NCI-H1417 (cell line): ENCODE results near the gene LOXL1.
A peak's percentile ranks its signal among the peaks of the same experiment; 100 is the strongest.
"Not testable (repeated sequence)": the region's sequence is repeated elsewhere in the genome, so short reads cannot be mapped to it uniquely, and the experiment has no call there.

Experiments used
- DNase-seq, 3 experiments: peaks; one replicate each; lab custom pipeline; 2025; lab: John Stamatoyannopoulos, UW

Gene LOXL1

DNA sequence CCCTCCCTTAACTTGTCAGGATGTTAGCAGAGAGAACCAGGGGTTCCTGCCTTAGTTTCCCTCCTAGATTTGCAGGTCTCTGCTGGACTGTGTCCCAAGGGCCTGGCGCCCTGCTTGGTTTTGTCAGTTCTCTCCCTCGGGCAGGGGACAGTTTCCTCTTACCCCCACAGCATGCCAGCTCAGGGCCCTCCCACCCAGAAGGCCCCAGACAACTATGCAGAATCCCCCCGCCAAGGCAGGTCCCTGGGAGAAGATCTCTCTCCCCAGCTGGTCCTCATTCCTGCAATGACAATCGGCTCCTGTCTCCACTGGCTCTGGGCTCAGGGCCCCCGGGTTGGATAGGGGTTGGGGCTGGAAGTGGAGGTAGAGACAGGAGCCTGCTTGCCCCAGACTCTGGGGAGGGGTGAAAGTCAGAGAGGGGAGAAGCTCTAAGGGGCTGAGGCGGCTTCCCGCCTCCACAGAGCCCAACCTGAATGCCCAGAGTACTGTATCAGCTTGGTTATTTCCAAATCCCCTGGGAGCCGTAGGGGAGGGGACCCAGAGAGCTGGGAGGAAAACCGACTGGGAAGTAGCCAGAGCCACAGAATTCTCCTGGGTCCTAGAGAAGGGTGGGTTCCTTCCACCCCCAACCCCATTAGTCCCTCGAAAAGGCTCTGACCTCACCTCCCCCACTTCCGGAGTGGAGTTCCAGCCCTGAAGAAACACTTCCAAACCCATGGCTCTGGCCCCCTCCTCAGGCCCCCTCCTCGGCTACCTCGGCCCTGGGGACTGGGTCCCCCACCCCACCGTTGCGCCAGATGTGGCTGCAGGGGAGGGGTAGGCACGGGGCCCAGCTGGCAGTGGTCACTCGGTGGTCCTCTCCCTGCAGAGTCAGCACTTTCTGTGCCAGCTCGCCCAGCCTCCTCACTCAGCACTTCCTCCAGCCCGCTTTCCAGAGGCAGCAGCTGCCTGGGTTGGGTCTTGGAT lies 3.8 kb upstream of the LOXL1 start:
- peak; percentile 10 to 60 (median 45) for DNase-seq

DNA sequence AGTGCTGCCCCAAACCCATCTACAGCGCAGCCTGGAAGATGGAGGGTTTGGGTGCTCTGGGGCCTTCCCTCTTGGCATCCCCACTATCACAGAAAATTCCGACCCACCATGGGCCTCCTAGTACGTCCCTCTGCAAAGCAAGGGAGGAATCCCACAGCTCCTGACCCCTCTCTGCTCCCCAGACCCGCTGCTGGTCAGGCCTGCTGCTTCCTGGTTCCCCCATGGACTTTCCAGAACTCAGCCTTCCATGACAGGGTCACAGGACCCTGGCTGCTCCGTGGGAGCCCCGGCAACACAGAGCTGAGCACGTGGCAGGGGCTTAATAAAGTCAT lies 3.1 kb upstream of the LOXL1 start:
- no peak for DNase-seq

DNA sequence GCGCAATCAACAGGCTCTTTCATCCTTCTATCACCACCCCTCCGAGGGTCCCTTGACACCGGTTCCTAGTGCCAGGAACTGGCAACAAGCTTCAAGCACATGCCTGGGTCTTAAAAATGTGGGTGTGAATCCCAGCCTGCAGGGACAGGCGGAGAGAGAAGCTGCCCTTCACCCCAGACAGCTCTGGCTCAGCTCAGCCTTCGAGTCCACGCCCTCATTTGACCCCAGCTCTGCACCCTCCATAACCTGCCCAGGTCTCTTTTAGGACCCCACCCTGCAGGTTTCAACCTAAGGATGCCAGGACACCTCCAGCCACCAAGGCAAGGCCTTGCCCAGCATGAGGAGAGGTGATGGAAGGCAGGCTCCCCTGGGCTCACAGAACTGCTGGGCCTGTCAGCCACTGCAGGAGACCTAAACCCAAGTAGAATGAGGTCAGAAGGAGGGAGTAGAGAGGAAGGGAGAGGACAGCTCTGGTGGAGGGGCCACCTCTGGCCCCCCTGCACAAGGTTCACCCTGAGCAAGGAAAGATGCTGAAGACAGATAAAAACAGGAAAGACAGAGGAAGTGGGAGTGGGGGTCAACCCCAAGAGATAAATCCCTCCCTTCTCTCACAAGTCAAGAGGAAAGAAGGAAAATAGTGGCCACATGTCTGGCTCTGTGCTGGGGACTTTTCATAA lies 2.6 kb upstream of the LOXL1 start:
- no peak for DNase-seq

DNA sequence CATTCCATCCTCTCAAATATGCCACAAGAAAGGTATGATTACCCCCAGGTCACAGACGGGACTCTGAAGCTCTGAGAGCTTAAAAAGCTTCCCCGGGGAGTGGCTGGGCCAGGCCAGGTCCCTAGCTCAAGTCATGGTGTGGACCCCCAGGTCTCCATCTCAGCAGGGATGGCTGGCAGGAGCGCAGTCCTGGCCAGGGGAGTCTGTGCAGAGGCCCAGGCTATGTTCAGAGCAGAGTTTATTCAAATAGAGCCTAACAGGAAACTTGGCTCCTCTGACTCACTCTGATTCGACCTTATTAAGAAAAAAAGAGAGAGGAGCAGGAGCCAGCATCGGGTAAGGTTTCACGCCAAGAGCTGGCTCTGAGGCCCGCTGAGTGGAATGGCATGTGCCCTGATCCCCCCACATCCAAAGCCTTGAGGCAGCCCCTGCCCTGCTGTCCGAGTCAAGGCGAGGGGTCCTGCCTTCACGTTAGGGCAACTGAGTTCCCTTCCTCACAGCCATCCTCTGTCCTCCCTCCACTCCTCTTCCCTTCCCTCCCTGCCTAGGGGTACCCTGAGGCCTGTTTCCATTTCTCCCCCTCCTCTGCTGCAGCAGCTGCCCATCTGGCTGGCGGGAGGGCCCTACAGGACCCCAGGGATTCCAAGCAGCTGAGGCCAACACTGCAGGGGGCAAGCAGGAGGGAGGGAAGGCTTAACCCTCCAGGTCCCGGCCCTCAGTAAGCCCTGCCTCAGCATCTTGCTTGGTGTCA lies 1.9 kb upstream of the LOXL1 start:
- peak in 2 of 3 experiments; percentile 72 to 86 for DNase-seq

DNA sequence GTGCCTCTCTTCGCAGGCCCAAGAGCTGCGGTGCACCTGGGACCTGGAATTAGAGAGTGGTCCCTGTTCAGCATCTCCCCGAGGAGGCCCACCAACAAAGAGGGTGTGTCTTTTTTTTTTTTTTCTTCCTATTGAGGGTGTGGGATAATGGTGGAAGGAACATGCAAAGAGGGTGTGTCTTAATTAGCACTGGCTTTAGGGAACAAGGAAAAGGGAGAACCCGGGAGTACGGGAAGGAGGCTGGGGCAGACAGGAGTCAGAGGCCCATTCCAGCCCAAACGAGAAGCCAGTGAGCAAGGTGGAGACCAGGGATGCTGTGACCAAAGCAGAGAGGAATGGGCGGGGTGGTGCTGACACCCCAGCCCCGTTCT lies 429 bp upstream of the LOXL1 start:
- DNase-seq, result peak in 1 of 3 experiments; percentile 14

DNA sequence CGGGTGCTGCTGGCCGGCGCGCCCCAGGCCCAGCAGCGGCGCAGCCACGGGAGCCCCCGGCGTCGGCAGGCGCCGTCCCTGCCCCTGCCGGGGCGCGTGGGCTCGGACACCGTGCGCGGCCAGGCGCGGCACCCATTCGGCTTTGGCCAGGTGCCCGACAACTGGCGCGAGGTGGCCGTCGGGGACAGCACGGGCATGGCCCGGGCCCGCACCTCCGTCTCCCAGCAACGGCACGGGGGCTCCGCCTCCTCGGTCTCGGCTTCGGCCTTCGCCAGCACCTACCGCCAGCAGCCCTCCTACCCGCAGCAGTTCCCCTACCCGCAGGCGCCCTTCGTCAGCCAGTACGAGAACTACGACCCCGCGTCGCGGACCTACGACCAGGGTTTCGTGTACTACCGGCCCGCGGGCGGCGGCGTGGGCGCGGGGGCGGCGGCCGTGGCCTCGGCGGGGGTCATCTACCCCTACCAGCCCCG lies 777 bp downstream of the LOXL1 start:
- DNase-seq, result peak; percentile 26 to 92 (median 88)

DNA sequence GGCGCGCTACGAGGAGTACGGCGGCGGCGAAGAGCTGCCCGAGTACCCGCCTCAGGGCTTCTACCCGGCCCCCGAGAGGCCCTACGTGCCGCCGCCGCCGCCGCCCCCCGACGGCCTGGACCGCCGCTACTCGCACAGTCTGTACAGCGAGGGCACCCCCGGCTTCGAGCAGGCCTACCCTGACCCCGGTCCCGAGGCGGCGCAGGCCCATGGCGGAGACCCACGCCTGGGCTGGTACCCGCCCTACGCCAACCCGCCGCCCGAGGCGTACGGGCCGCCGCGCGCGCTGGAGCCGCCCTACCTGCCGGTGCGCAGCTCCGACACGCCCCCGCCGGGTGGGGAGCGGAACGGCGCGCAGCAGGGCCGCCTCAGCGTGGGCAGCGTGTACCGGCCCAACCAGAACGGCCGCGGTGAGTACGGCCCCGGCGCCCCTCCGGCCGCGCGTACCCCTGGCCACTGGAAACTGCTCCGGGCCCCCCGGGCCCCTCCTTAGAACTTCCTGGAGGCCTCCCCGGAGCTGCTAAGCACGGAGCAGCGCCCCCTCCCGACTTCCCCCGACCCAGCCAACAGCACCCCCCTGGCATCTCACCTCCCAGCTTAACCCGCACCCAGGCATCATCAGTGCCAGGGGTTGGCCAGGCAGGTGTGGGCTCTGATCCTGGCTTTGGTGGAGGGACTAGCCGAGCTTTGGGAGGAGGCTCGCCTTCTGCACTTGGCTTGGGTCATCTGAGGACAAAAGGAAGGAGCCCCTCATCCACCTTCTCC lies 1.4 kb downstream of the LOXL1 start:
- peak; percentile 68 to 94 (median 91) for DNase-seq

DNA sequence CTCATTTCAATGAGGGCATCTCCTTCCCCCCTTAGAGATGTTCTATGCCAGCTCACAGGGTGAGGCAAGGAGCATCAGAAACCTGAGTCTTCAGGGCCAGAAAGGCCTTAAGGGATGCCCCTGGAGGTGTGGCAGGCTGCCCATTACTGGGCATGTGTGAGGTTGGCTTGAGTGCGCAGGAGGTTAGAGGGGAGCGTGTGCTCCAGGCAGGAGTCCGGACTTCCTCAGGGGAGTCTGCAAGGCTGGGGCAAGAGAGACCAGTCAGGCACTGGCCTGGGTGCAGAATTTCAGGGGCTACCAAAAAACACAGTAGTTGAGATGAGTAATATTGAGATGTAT lies 1.9 kb downstream of the LOXL1 start:
- peak in 2 of 3 experiments; percentile 77 to 80 for DNase-seq

DNA sequence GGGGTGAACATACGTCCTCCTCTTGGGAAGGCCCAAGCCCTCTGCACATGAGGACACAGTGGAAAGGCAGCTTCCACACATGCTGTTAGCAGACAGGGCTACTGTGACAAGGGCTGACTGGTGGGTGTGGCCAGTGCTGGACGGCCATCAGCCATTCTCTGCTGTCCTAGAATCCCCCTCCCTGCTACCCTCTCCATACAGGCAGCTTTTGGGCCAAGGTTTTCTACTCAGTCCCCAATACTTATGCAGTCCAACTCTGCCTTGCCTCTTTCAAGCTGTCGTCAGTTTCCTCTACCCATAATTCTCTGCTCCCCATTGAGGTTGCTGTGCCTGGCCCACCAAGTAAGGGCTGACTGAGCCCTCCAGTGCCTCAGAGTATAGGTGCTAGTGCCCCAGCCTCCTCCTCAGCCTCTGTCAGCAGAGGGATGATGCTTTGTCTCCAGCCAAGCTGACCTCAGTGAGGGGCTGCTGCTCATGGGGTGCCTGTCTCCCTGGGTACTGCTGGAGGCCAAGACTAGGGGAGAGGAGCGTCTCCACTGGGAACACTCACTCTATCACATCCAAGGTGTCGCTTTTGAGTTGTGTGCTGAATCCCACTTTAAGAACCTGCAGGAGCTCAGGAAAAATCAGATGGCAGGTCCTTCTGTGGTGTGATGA lies 2.8 kb downstream of the LOXL1 start:
- DNase-seq, result peak in 1 of 3 experiments; percentile 22

DNA sequence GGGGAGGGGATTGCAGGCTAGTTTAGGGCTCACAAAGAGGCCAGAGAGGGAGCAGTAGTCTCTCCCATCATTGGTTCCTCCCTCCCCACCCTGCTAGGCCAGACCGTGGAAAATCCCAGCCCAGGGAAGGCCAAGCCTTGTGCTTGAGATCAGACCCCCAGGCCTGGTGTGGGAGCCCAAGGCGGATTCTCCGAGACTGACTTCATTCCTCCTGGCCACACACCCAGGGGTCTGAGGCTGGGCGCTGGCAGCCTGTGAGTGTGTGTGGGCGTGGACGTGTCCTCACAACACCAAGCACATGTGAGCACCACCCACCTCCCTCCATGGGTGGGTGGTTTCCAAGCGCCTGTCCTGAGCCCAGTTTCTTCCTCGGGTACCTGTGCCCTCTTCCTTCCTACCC lies 4.1 kb downstream of the LOXL1 start:
- no peak for DNase-seq

DNA sequence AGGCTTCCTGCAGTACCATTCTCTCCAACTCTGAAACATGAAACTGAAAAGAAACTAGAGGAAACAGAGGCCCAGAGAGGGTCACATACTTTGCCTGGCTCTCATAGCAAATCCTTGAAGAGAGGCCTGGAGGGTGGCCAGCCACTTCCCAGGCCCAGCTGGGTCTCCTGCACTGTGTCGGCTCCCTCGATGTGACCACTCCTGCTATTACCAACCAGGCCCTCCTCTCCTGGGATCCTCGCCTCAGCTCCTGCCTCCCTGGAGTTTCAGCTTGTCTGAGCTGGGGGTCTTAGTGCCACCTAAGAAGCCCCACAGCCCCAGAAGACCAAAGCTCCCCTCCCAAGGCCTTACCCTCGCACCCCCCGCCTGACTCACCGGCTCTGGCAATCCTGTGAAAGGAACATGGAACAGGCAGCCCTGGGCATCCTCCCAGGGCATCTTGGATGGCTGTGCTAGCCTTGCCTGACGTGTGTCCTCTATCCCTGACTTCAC lies 4.6 kb downstream of the LOXL1 start:
- DNase-seq, result no peak

DNA sequence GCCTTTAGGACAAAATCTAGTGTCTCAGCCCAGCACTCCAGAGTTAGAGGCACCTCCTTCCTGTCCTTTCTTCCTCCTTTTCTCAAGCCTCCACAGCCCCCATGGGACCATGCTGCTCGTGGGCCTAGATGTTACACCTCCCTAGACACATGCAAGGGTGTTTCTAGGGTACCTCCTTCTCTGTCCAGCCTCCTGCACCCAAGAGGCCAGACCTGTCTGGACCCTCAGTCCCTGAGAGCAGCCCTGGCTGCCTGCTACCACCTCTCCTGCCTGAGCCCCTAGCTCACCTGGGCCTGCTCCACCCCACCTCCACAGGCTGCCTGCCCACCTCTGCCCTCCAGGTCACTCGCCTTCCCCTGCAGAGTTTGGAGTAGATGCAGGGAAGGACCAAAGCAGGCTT lies 5.2 kb downstream of the LOXL1 start:
- DNase-seq, result no peak

DNA sequence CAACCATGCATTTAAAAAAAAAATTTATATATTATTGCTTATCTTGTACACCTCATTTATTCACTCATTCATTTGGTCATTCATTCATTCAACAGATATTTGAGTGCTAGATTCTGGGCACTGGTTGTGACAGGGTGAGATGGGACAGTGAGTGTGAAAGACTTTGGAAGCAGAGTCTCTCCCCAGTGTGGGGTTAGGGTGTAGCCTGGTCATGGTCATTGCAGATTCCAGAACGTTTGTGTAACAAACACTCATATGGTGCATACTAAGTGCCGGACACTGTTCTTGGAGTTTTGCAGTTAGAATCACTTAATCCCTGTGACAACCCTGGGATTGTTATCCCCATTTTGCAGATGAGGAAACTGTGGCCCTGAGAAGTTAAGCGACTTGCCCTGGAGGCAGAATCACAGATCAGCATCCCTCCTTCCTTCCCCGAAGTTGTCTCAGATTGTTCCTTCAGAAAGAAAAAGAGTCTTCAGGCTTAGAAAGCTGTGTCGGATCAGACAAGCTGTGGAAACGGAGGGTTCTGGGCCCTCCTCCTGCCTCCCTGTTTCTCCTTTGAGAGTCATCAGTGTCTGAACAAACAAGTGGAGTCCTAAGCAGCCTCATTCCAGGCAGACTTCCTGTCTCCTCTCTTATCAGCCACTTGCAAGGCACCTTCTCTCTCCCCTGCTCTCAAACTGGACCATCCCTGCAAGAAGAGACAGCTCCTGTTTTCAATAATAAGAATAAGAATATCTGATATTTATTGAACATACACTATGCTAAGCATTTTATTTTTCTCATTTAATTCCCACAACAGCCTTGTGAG lies 6.3 kb downstream of the LOXL1 start:
- DNase-seq, result no peak

DNA sequence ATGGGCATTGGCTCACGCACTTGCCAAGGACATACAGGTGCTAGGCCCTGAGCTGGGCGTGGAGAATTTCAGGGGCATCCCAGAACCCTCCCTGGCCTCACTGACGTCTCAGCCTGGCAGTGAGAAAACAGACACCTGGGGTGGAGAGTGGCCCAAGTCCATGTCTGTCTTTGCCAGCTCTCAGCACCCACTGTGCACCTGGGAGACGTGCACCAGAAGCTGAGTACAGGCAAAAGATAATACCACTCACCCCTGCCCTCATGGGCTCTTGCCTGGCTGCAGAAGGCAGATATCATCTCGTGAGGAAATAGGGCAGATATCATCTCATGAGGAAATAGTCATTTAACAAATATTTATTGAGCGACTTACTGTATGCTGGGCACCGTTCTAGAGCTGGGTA lies 8.0 kb downstream of the LOXL1 start:
- DNase-seq, result no peak

DNA sequence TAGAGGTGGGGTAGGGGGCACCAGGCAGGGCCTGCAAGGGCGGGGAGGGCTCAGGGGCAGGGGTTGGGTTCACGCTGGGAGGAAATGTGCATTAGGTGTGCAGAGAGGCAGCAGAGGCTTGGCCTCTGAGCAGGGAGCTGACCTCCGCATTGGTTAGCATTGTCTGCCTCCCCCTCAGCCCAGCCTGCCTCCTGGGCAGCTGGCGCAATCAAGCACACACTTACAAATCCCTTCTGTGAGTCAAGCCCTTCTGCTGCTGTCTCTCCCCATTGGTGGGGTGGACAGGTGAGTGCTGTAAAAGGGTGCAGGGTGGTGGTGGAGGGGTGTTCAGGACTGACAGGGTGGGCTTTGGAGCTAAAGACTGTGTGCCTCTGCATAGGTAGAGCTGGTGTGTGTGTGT lies 9.3 kb downstream of the LOXL1 start:
- peak in 1 of 3 experiments; percentile 62 for DNase-seq

DNA sequence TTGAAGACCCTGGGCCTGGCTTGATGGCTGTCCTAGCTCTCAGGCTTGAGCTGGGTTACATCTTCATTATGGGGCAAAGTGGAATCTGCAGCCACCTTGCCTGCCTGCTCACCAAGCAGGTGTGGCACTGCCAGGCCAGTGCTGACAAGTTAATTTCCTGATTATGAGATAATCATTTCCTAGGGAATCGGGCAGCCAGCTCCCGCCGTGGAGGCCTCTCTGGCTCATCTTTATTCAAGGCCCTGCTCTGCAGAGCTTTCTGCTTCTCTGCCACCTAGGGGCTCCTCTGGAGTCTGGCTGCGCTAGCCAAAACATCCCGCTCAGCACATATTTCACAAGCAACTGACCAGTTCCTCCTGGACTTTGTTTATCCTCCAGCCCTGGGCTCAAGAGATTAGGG lies 9.9 kb downstream of the LOXL1 start:
- peak in 2 of 3 experiments; percentile 56 to 82 for DNase-seq

DNA sequence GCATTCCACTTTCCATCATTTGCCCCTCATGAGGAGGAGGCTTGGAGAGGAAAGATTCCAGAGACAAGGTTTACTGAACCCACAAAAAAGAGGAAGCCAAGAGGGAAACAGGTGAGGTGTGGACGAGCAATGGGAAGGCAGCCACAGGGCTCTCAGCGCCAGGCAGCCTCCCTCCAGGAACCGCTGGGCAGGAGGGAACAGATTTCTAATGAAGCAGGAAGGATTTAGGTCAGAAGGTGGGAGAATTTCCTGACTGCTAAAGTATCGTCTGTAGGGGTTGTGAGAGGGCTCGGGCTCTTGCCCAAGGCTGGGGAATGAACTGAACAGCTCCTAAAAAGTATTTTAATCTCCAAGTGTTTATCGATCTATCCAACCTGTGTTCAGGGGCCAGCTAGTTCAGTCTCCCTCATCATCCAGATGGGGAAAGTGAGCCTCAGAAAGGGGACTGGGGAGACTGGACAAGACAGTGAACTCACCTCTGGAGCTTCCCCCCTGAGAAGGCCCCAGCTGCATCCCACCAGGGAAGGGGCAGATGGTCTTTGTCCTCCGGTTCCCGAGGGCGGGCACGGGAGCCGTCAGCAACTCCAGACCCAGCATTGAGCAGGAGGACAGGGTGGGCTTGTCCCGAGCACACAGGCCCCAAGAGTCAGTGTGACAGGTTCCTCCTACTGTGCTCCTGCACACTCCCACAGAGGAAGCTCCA lies 10.5 kb downstream of the LOXL1 start:
- DNase-seq, result no peak

DNA sequence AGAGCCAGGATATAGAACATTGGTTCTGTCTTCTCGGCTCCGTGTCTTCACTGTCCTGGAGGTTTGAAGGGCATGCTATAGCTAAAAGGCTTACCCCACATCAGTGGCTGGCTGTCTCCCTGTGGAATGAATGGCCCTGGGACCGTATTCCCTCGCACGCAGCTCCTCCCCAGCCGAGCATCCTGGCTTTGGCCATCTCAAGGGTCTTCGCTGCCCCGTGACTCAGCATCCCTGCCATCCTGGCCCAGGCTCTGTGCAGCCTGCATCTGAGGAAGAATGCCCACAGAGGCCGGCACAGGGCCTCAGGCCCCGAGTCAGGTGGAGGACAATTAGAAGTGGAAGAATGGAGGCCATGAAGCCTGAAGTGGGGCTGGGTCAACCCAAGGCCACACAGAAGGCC lies 11.0 kb downstream of the LOXL1 start:
- DNase-seq, result no peak

DNA sequence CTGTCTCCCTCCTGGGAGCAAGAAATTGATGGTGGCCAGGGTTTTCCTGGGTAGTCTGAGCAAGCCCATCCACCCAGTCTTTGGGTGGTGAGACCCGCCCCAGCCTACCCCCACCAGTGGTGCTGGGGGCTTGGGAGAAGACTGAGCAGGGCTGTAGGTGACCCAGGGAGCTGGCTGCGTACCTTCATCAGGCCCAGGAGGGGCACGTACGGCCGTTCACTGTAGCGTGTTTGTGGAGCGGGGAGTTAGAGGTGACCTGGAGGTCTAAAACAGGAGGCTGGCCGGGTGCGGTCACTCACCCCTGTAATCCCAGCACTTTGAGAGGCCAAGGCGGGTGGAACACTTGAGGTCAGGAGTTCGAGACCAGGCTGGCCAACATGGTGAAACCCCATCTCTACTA lies 11.5 kb downstream of the LOXL1 start:
- DNase-seq, result no peak

DNA sequence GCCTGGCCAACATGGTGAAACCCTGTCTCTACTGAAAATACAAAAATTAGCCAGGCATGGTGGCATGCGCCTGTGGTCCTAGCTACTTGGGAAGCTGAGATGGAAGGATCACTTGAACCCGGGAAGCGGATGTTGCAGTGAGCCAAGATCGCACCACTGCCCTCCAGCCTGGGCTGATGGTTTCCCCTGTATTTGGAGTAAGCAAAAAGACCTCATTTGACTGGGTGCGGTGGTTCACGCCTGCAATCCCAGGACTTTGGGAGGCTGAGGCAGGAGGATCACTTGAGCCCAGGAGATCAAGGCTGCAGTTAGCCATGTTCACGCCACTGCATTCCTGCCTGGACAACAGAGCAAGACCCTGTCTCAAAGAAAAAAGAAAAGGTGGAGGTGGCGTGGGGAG lies 12.3 kb downstream of the LOXL1 start:
- not testable (repeated sequence) for DNase-seq
